Pulmonary artery endothelial cell (primary cell): ENCODE results near the gene PRICKLE2. TPM values are rescaled to one million over a fixed set of nuclear protein-coding genes. Genes with fewer than 3 reads are reported as not detected.

ENCODE experiments used
- DNase-seq: peaks from one replicate; pipeline ENCODE4 v3.0.0-alpha.2; 2011; ENCODE audit warnings: low read depth, low spot score
- total RNA-seq: library from RNA; depleted of rRNA; stranded (reverse); fragments of >200 nt; gene quantifications from 2 replicates; pipeline ENCODE4 v1.2.3, GENCODE V29; 2014

Gene PRICKLE2
- total RNA-seq, 1 donor from 2014 or later: 4.9 TPM

GRCh38 chr3:64078966-64079365 lies 146.3 kb downstream of the PRICKLE2 start:
- no peak for DNase-seq

DNA sequence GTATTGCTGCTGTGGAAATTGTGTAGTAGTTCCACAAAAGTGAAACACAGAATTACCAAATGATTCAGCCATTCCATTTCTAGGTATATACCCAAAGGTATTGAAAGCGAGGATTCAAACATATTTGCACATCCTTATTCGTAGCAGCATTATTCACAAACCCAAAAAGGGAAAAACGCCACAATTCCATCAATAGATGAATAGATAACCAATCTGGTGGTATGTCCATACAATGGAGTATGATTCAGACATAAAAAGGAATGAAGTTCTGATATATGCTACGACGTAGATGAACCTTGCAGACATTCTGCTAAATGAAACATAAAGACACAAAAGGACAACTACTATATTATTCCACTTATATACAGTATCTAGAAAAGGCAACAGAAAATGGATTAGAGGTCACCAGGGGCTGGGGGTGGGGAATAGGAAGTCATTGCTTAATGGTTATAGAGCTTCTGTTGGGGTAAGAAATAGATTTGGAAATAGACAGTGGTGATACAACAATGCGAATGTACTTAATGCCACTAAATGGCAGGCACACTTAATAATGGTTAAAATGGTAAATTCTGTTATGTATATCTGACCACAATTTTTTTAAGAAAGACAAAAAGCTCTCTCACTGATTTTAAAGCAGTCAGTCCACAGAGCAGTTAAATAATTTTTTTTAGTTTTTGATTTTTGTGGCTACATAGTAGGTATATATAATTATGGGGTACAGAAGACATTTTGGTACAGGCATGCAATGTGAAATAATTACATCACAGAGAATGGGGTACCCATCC lies 150.2 kb downstream of the PRICKLE2 start:
- DNase-seq: no peak

DNA sequence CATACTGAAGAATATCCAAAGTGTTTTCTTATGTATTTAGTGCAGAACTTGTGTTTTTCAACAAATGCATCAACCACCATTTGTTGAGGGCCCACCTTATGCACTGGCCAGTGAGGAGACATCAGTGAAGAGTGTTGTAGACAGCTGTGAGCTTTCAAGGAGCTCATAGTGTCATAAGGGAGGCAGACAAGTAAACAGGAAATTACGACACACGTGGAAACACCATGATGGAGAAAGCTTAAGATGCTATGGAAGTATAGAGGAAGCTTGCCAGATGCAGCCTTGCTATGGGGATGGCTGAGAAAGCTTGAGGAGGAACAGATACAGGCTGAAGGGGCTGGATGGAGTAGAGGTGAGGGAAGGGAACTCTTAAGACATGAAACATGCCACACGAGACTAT lies 151.2 kb downstream of the PRICKLE2 start:
- no peak for DNase-seq

GRCh38 chr3:64073158-64073761 lies 152.0 kb downstream of the PRICKLE2 start:
- DNase-seq: no peak

GRCh38 chr3:64072126-64072525 lies 153.1 kb downstream of the PRICKLE2 start:
- DNase-seq: no peak

- no peak for DNase-seq
These were observed 154.6 kb downstream of the PRICKLE2 start for GRCh38 chr3:64070704-64071103.

- DNase-seq: no peak
These were observed 157.5 kb downstream of the PRICKLE2 start for GRCh38 chr3:64067506-64068346.

DNA sequence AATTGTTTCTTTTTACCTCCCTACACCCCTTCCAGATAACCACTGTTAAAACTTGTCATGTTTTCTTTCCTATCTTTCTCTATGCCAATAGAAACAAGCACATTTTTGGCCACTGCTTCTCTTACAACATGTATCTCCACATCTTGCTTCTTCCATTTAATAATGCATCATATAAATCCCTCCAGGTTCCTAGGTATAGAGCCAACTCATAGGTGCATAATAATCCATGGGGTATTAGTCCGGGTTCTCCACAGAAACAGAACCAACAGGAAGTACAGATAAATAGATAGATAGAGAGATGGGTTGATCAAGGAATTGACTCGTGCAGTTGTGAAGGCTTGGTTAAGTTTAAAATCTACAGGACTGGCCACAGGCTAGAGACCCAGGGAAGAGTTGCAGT lies 160.5 kb downstream of the PRICKLE2 start:
- DNase-seq: no peak

- DNase-seq: no peak
These were observed 161.3 kb downstream of the PRICKLE2 start for GRCh38 chr3:64063983-64064438.

- DNase-seq: no peak
These were observed 161.9 kb downstream of the PRICKLE2 start for GRCh38 chr3:64063207-64063982.

DNA sequence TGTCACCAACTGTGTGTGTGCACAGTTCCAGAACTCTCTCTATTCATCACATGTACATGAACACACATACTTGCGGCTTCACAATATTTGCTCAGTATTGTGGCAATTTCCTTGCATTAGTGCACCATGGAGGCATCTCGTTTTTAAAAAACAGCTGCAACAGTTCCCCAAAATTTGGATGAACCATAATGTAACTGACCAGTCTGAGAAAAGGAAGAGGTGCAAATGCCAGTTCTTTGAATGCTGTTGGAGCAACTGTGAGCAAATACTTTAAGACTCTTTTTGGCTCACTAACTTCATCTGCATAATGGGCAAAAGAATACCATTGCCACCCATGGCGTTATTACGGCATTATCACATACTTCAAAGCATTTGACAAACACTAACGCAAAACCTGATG lies 163.6 kb downstream of the PRICKLE2 start:
- DNase-seq: no peak

GRCh38 chr3:64059484-64060175 lies 165.6 kb downstream of the PRICKLE2 start:
- DNase-seq: no peak

DNA sequence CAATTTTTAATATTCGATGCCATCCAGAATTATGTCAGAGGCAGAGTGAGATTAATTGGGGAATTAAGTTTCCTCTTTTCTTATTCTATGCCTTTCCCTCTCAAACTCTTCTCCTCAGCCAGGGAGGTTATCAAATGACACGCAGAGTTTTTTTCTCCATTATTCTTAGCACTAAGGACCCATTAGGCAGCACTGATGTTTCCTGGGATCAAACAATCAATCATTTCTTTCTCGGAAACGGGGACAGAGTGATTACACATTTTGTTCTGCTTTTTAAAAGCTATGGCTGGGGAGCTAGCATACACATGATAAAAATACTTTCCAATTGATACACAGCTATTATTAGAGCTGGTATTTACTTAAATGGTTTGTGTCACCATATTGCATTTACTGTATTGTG lies 166.7 kb downstream of the PRICKLE2 start:
- no peak for DNase-seq

- no peak for DNase-seq
These were observed 168.0 kb downstream of the PRICKLE2 start for GRCh38 chr3:64057231-64057630.

DNA sequence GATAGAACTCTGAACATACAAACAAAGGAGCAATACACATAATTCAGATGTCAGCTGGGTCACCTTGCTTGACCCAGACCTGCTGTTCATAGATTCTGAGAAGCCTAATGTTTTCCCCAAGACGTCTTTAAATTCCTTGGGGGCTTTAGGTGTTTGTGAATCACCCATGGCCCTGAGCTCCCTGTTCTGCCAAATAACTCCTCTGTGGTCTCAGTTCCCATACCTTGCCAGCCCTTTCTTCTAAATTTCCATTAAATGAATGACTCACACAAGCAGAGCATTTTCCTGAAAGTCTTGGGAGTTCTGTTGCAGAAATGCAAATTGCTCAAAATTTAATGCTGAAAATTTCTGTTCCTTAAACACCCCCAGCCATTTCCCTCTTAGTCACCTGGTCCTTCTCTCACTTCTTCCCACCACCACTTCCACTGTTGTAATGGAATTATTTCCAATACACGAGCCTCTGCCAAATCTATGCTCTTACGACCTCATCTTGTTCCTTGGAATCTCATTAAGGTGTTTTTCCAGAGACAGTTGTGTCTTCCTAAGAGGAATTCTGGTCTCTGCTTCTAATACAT lies 168.6 kb downstream of the PRICKLE2 start:
- no peak for DNase-seq

DNA sequence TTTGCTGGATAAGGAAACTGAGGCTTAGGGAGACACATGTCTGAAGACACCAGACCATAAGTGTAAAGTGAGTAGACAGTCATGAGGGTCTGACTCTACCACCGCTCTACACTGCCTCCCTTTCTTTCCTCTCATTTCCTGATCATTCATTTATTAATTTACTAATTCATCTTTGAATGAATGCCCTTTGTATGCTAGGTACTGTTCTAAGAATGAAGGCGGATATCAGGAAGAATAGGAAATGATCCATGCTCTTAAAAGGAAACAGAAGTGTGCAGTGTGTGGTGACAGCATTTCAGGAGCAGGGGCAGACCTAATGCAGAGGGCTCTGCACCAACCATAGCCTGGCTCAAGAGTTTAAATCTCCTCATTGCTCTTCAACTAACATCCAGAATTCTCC lies 170.2 kb downstream of the PRICKLE2 start:
- no peak for DNase-seq

DNA sequence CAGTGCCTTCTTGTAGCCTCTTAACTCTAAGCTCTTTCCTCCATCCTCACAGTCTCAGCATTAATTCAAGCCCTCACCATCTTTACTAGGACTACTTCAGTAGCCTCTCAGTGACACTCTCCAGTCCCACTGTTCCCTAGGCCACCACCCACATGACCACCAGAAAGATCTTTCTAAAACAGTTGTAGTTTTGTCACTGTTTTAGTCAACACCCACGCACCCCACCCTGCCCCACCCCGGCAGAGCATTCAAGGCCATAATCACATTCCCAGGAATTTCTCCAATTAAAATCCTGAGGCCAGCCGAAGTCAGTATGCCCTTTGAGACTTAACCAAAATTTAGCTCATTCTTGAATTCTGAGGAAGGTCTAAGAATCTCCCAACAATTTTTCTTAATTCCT lies 170.8 kb downstream of the PRICKLE2 start:
- DNase-seq: no peak

- DNase-seq: no peak
These were observed 171.7 kb downstream of the PRICKLE2 start for GRCh38 chr3:64053581-64053980.

GRCh38 chr3:64053117-64053516 lies 172.1 kb downstream of the PRICKLE2 start:
- no peak for DNase-seq

- DNase-seq: no peak
These were observed 175.4 kb downstream of the PRICKLE2 start for GRCh38 chr3:64049832-64050231.
